GM21423 (cell line): ENCODE data around the gene LRRC75B.
"Not testable (repeated sequence)": the region's sequence is repeated elsewhere in the genome, so short reads cannot be mapped to it uniquely, and the experiment has no call there.

Source experiments
- ATAC-seq: cut with Tn5 transposase; IDR thresholded peaks from one replicate; pipeline ENCODE4 v1.9.1; 2021; ENCODE audit warnings: mild to moderate bottlenecking, moderate library complexity; ENCODE audit not compliant: unreplicated experiment

The LRRC75B gene

DNA sequence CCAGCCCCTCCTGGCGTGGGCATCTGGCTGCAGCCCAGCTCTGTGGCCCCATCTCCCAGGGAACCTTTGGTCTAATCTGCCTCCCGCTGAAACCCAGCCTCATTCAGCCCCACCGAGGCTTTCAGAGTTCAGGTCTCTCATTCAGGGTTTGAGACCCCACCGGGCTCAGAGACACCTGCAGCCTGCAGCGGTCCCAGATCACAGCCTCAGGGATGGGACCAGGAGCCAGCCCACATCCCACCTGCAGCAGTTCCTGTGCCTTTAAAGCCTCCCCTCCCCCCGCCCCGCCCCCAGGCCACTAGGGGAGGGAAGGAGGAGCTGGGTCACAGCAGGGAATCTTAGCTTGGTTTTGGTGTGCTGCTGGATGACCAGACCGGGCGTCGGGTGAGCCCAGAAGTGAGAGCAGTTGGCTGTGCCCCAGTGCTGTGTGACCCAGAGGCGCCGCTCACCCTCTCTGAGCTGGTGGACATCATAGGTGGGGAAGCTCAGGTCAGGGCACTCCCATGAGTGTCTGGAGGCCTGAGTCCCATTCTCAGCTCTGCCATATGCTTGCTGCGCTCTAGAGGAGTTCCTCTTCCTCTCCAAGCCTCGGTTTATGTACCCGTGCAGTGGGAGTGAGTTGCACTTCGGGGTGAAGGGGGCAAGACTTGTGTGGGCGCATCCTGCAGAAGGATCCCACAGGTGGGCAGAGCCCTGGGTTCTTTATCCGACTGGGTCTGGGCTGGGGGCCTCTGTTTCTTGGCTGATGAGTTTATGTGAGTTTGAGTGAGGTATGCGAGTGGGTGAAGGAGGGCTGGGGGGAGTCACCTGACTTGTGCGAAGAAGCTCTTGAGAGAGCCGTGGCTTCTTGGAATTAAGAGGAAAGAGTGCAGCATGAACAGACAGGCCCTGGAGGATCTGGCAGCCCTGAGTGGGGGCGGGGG, 10.2 kb upstream of the LRRC75B start, which contains the start of gene GGT1:
GGT1 (plus strand) TSS at position 347 of the 923 bp plus-strand sequence. CDS start 7,889 bp downstream, outside the sequence.
- not testable (repeated sequence) for ATAC-seq

DNA sequence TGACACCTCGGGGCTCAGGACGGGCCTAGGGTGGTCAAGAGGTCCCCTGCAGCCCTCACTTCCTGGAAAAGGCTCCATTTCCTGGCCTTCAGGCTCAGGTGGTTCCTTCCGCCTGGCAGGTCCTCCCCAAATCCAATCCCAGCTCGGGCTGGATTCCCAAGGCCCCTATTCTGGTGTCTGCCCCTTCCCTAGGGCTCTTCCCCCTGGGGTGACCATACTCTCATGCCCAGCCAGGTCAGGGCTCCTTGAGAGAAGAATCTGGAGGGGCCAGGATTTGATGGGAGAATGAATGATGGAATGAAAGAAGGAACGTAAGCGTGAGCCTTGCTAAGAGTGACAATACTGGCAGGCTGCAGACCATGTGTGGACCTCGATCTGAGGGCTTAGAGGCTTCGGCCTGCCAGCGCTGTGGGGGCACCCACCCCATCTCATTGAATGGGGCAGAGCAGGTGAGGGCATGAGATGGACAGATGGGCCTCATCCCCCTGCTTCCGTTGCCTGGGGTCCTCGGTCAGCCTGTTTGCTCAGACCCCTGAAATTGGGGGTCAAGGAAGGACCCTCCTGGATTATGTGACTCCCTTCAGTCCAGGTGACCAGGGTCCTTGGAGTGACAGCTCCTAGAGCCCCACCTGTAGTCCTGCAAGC, 9.4 kb upstream of the LRRC75B start:
- ATAC-seq = not testable (repeated sequence)

DNA sequence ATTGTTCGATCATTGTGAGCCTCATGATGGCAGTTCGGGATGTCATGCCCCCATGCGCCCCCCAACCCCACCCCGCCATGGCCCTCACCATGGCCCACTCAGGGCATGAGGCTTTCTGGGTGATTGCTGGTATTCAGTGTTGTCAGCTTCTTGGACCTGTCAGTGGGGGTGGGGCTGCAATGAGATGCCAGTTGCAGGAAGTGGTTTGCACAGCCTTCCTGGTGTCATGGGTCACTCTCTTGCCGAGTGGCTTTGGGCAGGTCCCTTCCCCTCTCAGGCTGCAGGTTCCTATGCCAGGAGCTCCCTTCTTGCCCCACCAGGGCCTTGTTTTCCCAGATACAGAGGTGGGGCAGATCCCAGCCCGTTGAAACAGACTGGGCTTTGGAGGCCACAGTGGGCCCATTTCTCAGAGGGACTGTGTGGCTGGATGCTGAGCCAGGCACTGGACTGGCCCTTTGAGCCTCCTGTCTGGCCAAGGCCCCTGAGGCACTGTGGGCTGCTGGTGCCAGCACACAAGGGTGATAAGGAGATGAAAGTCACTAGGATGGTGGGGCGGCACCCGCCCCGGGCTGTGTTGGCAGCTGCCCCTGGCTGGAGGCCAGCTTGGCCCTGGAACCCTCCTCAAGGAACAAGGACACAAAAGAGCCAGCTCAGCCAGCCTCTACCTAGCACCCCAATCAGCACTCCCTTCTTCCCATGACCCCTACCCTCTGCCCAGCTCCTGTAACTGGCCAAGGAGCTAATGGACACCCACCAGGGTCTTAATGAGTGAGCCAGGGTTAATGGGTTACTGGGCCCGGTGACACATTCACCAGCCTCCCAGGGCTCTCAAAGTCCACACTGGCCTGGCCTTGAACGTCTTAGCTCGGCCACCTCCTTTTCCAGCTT, 8.6 kb upstream of the LRRC75B start:
- ATAC-seq = no peak

DNA sequence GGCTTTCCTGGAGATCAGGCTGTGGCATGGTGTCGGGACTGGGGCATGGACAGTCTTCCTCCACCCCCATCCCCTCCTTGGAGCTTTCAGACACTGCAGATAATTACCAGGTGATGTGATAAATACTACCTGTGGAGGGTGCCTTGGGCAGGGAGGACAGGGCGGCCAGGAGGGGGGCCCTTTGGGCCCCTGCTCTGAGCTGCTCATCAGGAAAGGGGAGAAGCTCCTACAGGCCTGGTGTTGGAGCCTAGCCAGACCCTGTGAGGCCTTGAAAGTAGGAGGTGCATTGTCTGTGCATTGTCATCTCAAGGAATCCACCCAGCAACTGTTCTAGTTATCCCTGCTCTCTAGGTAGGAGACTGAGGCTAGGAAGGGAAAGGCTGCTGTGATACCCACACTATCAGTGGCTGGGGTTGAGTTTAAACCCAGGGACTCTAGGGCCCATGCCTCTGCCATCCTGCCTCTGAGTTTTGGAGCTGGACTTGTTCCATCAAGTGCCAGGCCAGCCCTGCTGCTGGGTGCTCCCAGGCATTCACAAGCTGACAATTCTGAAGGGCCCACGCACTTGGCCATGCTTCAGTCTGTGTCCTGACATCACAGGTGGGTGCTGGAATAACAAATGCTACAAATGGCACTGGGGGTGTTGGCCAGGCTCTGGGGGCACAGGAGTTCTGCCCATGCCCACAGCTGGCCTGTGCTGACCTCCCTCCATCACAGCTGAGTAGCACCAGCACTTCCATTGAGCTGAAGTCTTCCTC, 7.3 kb upstream of the LRRC75B start:
- not testable (repeated sequence) for ATAC-seq

DNA sequence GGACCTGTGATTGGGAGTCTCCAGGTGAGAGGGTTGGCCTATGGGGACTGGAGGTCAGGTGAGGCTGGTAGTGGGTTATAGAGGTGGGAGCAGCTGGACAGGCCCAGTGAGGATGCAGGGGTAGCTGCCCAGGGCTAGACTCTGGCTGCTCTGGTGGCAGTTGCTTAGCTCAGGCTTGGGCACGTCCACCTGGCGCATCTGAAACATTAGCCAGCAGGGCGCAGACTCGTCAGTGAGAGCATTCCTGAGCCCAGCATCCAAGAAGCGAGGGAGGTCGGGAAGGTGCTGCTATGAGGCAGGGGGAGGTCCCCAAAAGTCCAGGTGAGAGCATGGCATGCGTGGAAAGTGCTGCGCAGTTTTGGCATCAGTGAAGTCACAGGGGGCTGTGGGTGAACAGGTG, 6.6 kb upstream of the LRRC75B start:
- no peak for ATAC-seq

DNA sequence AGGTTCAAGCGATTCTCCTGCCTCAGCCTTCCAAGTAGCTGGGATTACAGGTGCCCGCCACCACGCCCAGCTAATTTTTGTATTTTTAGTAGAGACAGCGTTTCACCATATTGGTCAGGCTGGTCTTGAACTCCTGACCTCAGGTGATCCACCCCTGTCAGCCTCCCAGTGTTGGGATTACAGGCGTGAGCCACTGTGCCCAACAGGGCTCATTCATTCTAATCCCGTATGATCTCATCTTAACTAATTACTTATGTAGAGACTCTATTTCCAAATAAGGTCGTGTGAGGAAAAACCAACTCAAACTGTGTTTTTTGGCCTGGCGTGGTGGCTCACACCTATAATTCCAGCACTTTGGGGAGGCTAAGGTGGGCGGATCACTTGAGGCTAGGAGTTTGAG, 4.2 kb upstream of the LRRC75B start:
- not testable (repeated sequence) for ATAC-seq

DNA sequence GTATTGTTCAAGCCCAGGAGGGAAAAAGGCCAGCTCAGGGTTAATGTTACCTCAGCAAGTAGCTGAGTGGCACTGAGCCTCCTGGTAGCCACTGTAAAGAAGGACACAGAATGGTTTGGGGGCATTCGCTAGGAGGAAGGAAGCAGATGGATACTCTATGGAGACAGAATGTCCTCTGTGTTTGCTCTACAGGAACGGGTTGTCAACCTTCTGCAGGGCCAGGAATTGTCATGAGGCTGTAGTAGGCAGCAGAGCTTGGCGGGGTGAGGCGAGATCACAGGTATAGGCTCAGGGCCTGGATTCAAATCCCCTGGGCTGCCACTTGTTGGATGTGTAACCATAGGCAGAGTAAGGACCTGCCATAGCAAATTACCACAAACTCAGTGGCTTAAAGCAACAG, 3.0 kb upstream of the LRRC75B start:
- no peak for ATAC-seq

DNA sequence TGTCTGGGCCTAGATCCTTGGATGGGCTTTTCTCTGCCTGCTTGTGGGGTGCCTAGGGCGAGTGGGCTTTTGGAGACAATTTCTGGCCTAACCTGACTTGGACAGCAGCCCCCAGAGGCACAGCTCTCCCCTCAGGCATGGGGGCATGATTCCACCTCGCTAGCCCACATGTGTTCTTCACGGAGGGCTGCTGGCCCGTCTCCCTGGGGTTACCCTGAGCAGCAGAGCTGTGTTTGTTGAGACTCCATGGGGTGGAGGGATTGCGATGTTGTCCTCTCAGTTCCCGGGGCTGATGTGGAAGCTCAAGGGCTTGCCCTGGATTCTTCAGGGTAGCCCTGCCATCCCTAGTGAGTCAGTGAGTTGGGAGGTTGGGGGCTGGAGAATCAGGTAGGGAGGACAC, 2.4 kb upstream of the LRRC75B start:
- ATAC-seq = no peak

DNA sequence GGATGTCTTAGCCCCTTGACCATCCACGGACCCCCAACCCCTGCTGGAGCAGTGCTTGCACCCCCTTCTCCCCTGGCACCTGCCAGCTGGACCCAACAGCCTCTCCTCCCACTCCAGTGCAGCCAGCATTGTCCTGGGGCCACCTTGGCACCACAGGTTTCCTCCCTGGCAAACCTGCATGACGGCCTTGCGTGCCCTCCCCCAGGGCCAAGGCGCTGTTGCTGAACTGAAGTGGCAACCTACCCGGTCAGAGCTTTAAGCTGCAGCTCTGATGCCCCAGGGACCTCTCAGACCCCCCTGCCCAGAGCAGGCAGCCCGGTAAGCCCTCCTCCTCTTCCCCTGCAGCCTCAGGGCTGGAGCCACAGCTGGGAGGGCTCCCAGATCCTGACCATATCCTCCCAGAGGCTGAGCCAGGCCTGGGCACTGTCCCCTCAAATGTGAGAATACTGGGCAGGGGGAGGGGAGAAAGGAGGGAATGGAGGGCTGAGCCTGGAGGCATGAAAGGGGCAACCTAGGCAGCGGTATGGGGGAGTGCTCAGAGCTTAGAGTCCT, 1.8 kb upstream of the LRRC75B start:
- ATAC-seq = no peak

DNA sequence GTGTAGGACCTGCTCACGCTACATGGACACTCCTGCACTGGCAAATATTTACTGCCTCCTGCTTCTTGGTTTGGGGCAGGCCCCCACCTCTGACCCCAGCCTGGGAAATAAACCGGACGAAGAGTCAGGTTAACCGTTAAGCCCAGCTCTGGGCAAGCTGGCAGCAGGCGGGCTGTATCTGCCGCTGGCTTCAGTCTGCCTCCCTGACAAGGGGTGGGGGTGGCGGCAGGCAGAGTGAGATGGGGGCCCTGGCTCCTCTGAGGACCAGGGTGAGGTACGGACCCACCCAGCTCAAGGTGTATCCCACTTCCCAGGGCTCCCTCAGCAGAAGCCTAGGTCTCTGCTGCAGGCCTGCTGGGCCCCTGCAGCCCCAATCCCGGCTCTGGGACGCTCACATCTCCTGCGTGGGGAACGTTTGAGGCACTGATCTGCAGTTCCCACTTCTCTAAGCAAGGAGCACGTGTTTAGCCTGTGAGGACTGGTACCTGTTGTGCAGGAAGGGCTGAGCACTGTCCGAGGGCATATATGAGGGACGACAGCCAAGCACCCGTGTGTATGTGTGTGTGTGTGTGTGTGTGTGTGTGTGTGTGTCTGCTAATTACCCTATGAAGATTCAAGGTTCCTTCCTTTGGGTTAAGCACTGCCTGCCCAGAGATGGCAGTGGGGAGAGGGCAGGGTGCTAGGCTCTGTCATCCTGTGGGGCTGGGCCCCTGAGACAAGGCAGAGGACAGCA, 1.1 kb upstream of the LRRC75B start:
- no peak for ATAC-seq

DNA sequence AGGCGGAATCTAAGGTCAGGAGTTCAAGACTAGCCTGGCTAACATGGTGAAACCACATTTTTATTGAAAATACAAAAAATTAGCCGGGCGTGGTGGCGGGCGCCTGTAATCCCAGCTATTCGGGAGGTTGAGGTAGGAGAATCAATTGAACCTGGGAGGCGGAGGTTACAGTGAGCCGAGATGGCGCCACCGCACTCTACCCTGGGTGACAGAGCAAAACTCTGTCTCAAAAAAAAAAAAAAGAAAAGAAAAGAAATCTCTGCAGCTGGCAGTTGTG, 624 bp upstream of the LRRC75B start:
- ATAC-seq = not testable (repeated sequence)

DNA sequence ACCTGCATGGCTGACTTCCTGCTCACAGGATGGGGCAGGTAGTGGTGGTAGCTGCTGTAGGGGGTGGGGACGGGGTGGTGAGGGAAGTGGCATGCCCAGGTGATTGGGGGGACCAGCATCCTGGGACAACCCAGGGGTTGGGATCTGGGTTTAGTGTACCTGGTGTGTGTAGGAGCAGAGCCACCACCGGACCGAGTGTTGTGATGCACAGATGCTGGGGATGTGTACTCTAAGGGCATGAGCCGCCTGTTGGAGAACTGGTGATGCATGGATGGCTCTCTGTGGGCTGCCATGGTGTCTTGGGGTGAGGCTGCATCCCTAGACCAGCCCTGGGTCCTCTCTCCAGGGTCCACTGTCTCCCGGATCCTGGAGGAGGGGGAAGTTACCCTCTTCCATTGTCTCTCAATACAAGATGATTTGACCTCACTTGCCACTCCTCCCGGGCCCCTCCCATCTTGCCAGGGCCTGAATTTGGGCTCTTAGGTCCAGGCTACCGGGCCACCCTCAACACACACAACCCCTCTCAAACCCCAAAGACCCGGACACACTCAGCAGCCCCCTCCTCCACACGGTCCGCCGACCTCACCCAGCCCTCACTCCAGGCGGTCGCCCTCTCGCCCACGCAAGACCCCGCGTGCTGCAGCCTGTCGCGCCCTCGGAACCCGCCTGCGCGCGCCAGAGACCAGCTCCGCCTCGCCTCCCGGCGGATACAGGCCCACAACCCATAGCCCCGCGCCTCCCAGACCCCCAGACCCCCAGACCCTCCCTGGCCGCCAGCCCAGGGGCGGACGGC, 619 bp downstream of the LRRC75B start:
- no peak for ATAC-seq

DNA sequence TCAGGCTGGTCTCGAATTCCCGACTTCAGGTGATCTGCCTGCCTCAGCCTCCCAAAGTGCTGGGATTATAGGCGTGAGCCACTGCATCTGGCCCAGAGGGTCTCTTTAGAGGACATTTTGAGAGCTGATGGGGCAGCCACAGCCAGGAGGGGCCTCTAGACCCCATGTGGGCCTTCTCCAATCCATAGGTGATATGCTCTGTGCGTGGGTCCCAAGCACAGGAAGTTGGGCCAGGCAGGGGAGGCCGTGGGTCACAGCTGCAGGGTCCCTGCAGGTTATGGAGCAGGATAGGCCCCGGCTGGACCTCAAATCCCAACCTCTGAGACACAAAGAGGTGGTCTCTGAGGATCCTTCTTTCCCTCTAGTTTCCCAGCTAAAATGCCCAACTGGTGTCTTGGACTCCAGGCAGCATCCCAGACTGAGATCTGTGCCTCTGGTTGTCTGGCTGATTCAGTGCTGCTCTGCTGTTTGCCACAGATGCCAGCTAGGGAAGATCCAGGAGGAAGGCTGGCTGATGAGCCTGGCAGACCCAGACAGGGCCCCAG, 1.5 kb downstream of the LRRC75B start:
- ATAC-seq = no peak

DNA sequence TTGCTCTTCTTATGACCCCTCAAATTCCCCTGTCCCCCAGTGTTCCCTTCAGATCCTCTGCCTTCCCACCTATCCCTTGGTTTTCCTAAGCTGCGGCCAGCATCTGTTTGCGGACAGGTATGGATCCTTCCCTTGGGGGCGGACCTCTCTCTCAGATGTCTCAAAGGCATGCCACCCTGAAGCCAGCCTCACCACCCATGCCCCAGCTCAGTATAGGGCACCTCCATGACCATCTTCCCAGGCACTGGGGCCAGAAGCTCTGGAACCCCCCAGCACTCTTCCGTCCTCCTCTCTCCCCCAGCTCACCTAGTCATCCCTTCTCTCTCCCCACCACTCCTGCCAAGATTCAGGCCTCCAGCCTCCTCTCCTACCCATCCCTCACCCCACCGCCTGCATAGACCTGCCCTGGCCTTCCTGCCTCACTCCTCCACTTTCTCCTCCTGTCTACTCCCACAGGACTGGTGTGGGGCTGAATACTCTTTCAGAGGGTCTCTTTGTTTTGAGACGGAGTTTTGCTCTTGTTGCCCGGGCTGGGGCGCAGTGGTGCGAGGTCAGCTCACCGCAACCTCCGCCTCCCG, 2.2 kb downstream of the LRRC75B start:
- no peak for ATAC-seq

DNA sequence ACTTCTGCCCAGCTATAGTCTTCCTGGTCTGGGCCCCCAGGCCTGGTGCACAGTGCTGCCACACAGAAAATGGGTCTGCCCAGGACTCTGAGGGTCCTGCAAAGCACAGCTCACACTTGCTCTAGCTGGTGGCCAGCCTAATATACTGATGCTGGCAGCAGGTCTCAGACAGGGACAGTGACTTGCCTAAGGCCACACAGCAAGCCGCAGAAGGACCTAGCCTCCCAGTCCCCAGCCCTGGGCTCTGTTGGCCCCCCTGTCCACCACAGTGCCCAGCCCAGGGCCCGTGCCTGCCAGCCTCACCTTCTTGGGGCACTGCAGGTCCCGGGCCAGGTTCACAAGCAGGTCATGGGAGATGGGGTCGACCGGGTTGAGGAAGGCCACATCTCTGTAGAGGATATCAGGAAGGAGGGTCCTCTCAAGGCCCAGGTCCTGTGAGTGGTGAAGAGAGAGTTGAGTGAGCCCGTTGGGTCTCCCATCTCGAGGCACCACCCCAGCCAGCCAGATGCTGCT, 3.3 kb downstream of the LRRC75B start:
- no peak for ATAC-seq

DNA sequence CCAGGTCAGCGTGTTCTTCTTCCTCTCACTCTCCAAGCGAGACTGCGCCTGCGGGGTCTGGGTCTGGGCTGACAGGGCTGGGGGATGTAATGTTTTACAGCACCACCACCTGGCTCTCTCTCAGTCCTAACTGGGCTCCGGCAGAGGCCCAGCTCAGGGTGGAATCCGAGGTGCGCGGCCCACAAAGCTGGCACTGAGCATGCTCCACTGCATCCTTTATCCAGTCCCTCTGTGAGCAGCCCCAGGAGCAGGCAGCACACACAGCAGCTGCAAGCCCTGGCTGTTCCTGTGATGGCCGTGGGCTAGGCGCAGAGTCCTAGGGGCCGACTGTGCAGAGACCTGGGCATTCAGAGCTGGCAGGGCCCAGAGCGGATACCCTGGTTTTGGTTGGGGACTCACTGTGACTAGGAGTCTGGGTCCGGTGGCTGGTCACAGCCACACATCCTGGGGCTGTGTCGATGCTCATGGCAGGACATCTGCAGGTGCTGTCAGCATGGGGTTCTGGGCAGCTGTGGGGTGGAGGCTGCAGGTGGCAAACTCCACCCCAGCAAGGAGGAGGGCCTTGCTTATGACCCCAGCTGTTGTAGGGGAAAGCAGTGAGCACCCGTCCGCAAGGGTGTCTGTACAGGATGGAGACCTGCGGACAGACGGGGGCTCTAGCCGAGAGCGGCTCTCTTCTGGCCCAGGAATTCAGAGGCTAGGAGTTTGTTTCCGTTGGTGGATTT, 4.0 kb downstream of the LRRC75B start:
- no peak for ATAC-seq

DNA sequence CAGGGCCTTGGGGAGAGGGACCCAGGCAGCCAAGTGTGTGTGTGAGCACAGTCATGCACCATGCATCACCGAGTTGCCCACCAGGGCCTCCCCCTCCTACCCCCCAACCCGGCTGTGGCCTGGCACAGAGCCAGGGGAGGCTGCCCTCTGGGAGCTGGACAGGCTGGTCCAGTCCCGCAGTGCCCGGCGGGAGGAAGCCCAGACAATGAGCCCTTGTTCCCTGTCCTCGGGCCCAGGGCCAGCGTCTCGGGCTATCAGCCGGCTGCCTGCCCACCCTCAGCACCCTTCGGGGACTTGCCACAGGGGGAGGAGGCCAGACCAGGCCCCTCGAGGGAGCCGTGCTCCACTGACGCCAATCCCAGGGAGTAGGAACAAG, 4.5 kb downstream of the LRRC75B start:
- ATAC-seq = no peak
